AG08395 (cell line): ENCODE measurements around the gene MCCD1.

Experiments used
- DNase-seq: peaks from one replicate; pipeline ENCODE4 v3.0.0; 2012; ENCODE audit warnings: mixed read lengths, low spot score

The MCCD1 gene

DNA sequence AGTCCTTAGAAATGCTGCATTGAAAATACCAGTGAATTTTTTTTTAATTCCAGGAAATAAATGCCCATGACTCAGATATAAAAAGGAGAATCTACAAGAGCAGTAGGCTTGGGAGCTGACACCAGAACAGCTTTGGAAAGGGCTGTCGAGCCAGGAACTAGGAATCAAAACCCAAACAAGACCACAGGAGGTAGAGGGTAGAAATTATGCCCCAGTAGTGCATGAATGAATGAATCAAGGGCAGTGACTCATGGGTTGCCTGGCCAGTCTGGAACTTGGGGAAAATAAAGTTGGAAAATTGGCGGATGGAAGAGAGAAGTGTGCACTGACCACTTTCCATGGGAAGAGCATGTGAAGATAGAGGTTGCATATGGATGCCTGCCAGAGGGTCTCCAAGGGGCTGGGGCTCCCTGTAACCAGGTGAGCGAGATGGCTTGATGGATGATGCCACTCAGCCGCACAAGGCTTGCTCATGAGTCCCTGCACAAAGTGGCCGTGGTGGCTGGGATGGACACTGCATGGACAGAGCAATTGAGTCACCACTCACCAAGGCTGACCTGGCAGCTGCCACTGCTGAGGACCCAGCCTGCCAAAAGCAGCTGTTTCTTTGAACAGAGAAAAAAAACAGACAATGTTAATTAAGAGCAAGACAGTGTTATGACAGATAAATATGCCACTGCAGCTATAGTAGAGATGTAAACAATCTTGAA lies 15.2 kb upstream of the MCCD1 start:
- DNase-seq: no peak

DNA sequence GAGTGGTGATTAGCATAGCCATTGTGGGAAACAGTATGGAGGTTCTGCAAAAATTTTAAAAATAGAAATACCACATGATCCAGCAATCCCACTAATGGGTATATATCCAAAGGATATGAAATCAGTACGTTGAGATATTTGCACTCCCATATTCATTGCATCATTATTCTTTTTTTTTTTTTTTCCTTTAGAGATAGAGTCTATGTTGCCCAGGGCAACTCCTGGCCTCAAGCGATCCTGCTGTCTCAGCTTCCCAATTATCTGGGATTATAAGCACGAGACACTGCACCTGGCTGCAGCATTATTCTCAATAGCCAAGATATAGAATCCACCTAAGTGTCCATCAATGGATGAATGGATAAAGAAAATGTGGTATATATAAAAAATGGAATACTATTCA lies 6.9 kb upstream of the MCCD1 start:
- no peak for DNase-seq

DNA sequence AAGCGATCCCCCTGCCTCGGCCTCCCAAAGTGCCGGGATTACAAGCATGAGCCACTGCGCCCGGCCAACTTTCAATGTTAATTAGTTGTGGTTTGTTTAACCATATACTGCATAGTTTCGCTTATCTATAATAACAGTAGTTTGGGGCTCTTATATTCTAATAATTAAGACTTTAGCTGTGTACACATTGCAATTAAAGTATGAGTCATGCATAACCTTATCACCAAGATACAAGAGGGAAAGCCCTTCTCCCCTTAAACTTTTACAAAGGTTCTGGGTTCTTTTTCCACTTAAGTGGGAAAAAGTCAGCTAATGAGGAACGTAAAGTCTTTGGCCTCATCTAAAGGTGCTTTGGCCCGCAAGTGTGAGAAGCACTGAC lies 3.2 kb upstream of the MCCD1 start:
- DNase-seq: no peak

DNA sequence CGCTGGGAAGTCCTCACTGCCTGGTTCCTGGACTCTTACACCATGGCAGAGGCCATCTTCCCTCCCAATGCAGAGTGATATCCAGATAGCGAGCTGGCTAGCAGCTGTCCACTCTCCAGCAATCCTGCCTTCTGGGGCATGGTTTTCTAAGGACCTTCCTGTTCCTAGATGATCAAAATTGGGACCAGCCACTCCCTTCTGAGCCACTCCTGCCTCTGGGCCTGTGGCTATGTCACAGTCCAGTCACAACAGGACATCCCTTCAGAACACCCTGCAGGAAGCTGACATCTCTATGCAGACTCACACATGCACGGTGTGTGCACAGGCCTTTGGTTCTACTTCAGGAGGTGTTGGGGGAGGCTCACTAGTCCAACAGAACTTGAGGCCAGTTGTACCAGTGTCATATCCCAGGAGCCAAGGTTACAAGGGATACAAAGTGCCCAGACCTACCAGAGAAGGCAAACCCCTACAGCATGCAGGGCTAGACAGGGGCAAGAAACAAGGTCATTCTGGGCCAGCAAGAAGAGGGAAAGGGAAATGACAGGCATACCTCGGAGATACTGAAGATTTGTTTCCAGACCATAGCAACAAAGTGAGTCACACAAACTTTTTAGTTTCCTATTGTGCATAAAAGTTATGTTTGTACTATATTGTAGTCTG lies 2.7 kb upstream of the MCCD1 start:
- DNase-seq: peak; percentile 51

DNA sequence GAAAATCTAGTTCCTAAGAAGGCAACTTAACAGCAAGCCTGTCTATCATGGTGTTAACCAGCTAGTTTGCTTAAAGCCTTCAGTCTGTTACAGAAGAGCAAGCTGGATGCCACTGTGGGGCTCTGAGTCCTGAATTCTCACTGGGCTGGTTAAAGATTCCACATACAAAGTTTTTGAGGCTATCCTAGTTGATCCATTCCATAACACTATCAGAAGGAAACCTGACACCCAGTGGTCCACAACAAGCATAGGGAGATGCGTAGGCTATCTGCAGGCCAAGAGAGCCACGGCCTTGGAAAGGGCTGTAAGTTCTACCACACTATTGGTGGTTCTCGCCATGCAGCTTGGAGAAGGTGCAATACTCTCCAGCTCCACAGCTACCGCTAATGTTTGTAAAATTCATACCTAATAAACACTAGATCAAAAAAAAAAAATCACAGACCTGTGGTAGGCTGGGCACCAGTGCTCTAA lies 420 bp upstream of the MCCD1 start:
- DNase-seq: no peak

DNA sequence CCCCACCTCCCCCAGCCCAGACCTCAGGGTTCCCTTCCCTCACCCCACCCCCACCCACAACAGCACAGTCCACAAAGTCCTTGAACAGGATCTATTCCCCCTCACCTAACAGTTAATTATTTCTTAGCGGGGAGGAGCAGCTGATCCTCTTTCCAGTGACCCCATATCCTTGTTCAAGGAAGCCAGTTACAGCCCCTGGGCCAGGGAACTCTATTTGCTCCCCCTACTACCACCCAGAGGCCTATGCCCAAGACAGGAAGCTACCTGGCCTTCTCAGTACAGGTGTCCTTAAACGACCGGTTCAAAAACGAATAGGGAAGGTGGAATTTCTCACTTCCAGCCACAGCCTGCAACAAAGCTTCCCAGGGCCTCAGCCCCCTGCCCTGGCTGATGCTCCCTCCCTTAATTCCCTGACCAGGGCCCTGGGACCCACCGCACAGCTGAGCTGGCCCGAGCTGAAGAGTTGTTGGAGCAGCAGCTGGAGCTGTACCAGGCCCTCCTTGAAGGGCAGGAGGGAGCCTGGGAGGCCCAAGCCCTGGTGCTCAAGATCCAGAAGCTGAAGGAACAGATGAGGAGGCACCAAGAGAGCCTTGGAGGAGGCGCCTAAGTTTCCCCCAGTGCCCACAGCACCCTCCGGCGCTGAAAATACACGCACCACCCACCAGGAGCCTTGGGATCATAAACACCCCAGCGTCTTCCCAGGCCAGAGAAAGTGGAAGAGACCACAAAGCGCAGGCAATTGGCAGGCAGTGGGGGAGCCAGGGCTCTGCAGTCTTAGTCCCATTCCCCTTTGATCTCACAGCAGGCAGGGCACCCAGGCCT lies 778 bp downstream of the MCCD1 start:
- DNase-seq: no peak

DNA sequence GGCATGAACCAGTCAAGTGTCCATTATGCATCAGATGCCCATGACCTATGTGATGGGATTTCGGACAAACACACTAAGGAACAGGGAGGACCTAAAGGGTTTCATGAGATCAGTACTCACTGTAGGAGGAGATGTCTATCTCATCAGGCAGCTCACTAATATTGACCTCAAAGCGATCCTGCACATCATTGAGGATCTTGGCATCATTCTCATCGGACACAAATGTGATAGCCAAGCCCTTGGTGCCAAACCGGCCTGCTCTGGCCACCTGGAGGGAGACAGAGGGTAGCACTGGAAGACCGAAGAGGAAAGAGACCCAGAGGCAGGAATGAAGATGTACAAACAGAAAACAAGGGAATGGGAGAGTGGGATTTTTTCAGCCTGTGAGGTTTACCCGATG lies 1.9 kb downstream of the MCCD1 start:
- no peak for DNase-seq

DNA sequence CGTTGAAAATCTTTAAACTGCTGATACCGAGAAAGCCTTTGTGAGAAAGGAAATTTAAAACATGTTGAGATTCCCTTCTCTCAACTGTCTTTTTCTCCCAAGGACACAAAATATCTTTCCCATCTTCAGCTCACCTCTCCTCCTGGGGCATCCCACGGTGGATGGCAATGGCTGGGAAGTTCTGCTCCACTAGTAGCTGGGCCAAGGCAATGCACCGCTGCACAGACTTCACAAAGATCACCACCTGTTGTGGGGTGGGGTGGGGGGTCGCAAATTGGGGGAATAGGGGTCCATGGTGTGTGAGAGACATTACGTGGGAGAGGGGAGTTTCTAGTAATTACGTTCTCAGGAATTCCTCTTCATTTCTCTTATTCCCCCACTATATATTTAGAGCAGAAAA lies 2.4 kb downstream of the MCCD1 start:
- no peak for DNase-seq

DNA sequence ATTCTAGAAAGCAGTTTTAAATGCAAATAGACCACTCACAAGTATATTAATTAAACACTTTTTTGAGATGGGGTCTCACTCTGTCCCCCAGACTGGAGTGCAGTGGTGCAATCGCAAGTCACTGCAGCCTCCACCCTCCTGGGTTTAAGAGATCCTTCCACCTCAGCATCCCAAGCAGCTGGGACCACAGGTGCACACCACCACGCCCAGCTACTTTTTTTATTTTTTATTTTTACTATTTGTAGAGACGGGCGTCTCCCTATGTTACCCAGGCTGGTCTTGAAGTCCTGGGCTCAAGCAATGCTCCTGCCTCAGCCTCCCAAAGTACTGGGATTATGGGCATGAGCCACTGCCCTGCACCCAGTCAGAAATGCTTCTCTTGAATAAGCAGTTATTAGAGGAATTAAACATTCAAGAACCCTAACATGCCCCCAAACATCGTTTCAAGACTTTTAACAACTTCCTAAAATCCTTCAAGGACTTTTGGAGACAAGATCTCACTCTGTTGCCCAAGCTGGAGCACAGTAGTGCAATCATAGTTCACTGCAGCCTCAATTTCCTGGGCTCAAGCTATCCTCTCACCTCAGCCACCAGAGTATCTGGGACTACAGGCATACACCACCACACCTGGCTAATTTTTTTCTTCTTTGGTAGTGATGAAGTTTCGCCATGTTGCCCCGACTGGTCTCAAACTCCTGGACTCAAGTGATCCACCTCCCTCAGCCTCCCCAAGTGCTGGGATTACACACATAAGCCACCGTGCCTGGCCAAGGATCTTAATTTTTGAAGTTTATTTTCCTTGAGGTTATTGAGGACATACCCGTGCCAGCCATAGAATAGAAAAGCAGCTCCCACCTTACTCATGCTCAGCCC lies 3.2 kb downstream of the MCCD1 start:
- no peak for DNase-seq

DNA sequence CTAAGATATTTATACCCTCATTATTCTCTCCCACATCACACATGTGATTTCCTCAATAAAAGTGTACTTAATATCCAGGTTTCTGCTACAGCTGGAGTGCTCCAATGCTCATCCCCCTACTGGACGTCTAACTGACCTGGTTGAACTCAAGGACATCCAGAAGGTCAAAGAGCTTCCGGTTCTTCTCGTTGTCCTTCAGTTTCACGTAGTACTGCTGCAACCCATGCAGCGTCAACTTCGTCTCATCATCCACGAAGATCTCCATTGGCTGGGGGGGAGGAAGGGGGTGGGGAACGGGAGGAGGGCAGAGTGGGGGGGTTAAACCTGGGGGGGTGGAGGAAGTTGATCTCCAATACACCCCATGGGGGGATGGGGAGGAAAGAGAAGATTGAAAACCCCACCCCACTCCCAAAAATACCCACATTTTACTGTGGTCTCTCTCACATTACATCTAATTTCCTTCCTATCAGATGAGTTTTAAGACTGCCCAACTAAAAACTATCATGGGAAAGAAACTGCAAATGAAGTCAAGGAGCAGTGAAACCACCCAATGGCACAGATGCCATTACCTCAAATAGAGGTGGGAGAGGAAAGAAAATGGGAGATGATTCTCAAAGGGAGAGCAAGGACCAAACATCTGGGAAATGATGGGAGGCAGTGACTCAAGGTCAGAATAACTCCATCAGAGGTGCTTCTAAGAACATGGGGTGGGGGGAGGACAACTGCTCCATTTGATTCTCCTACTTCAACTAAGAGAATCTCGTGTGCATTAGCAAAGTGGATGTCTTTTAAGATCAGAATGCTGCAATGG lies 4.1 kb downstream of the MCCD1 start:
- no peak for DNase-seq

DNA sequence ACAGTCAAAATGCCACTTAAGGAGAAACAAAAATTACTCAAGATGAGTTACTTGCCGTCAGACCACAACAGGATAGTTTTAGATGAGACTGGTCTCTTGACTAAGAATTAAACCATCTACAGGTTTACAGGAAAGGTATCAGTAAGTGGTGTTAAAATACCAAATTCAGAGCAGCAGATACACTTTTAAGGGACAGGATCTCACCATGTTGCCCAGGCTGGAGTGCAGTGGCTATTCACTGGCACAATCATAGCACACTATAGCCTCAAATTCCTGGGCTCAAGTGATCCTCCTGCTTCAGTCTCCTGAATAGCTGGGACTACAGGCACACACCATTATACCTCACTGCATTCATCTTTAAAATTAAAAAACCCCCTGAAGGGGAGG lies 4.7 kb downstream of the MCCD1 start:
- DNase-seq: no peak

DNA sequence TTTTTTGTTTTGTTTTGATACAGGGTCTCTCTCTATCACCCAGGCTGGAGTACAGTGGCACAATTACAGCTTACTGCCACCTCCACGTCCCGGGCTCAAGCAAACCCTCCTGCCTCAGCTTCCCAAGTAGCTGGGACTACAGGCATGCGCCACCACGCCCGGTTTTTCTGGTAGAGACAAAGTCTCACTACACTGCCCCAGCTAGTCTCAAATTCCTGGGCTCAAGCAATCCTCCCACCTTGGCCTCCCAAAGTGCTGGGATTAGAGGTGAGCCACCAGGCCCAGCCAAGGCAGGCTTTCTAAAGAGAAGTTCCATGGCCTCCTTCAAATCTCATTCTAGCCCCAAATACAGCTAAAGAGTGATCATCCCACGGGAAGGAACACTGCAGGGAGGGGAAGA lies 5.2 kb downstream of the MCCD1 start:
- DNase-seq: no peak

DNA sequence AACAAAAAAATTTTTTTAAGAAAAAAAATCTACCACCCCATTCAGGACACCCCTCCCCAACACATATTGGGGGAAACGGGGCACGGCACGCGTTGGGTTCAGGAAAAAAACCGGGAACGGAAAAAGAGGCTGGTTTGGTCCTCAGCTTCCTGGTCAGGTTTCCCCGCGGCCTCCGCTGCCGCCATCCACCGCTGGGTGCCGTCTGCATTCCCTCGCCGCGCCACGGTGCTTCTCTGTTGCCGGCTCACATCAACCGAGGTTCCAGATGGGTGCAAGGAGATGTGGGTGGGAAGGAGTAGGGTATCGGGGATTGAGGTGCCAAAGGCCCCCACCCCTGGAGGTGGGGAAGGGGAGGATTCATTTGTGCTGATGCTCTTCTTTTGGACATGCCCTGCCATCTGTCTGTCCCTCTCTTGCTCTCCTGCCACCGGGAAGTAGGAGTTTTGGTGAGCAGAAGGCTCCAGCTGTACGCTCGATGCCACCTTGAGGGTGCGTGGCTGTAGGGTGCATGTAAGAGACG lies 5.8 kb downstream of the MCCD1 start:
- DNase-seq: no peak

DNA sequence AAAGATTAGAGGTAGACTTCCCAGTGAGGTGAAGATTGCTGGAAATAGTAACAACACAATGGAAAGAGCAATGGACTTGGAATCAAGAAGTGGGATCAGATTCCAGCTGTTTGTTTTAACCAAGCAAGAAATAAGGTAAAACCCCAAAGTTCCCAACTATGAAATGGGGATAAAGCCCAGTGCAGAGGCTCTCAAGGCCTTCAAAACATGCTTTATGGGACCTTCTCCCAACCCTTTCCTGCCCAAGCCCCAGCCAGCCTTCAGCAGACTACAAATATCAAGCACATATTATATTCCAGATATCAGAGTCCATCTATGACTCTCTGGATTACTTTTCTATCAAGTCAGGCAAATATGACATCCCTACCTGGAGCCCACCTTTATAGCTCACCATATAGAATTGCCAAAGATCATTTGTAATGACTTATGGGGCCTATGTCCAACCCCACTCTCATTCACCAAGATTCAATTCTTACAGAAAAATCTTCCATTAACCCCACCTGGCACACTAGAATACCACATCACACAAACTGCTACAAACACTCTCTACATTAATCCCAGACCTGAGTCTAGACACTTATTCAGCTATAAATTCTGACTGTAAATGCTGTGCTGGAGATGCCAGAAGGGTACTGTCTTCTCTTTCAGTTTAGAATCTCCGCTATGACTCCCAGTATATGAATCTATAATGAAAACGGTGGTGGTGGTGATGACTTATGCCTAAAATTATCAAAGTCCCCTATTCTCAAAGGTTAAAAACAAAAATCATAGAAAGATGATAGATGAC lies 7.0 kb downstream of the MCCD1 start:
- no peak for DNase-seq

DNA sequence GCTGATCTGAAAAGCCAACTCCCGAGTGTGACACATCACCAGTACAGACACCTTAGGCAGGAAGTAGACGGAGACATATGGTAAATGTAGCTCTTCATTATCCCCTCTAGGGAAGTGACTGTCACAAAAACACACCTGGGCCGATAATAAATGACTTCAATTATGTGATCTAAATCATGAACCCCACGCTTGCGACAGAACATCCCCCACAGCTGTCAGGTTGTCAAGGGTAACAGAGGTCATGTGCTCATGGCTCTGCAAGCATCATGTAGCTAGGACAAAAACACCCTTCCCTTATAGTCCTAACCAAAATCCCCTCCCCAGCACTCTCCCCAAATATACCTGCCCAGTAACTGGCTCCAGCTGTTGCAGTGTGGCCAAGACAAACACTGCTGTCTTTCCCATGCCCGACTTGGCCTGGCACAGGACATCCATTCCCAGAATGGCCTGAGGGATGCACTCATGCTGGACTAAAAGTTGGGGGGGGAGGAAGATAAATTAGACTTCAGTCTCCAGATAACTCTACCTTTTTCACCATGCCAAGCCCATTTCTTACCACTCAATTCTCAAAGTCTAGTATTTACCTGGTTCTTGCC lies 10.1 kb downstream of the MCCD1 start:
- no peak for DNase-seq

DNA sequence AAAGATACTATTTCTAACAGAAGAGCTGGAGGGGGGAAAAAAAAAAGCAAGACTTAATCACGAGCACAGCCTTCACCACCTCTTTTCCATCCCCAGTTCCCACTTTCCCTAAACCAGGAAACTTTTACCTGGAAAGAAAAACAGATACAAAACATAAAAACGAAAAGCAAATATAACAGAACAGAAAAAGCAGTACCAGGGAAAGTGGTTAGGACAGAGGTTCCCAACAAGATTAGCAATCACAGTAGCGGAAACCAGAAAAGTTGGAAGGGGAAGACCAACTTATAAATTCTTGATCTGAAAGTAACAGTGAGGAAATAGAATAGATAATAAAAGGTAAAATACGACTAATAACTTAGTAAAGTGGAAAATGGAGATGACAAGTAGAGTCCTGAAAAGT lies 11.9 kb downstream of the MCCD1 start:
- DNase-seq: no peak

DNA sequence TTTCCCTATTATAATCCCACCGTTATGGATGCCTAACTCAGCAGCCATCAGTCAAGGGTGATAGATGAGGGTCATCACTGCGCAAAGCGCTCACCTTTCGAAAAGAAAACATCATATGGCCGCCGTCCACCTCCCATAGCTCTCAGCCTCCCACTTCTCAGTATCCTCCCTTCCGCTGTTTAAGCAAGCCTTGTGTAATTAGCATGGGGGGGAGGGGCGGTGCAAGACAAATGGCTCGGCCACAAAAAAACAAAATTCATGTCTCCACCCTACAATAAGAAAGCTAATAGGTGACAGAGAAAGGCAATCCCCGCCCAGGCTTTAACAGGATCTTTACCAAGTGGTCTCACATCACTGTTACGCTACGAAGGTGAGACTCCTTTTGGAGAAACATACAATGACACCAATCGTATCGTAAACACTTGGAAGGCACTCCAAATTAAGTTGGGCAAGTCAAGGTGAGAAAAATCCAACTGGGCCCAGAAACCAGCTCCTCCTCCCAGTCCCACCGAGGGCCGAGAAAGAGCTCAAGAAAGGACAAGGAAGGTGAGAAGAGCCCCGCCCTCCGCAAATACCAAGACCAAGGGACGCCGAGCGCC lies 12.4 kb downstream of the MCCD1 start:
- peak; percentile 45 for DNase-seq

DNA sequence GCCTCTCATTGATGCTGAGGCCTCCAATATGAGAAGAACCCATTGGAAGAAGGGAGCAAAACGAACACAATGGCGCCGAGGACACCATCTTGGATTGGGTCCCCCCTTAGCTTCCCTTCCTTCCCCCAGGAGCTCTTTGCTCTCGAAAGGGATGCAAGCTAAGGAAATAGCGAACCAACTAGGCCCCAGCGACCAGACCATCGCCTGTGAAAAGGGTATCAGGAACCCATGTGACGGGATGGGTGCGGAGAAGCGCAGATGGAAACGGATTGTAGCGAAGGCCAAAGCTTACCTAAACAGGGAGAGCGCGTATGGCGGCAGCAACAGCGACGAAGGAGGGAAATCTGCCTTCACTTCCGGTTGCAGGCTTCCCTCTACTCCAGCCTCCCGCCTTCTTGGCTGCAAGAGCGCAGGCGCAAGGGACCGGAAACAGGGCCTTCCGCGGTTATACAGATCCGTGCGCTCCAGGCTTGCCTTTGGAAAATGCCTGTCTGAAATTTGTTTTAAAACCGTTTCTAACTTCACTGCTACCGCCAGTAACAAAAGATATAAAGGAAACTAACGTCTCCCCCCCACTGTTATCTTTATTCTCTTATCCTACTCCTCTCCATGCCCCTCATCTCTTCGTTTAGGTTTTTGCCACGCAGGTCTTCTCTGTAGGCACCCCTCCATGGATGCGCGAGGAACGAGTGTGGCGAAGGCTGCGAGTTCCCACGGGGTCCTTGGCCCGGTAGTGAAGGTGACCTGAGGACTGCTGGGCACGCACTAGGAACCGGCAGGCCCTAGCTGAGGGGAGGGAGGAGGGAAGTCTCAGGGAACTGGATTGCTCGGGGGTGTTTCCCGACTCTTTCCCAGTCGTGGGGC lies 13.1 kb downstream of the MCCD1 start, which contains the start of gene DDX39B:
Gene DDX39B, minus strand, starts transcription at position 346 of the 864 bp plus-strand sequence. CDS start 1,471 bp downstream, outside the sequence.
- peak; percentile 97 for DNase-seq
